Transverse colon (tissue), 4 donors: Measurements from ENCODE around the gene UIMC1. TPM values are rescaled to one million over a fixed set of nuclear protein-coding genes. Genes with fewer than 3 reads are reported as not detected.

ENCODE experiments used
- DNase-seq: peaks from one replicate; pipeline ENCODE4 v3.0.0-alpha.2; 2019
- H3K27ac ChIP-seq, 4 donors: fragments of 200-600 bp; sonication (generic); 2 replicates each; pipeline ENCODE4 v1.5.1; 2016 to 2018; ENCODE audit warnings: inconsistent platforms in 4 of 4
- H3K27me3 ChIP-seq: fragments of 200-600 bp; sonication (generic); 2 replicates; pipeline ENCODE4 v1.5.1; 2017; ENCODE audit warnings: inconsistent platforms
- H3K36me3 ChIP-seq, 4 donors: fragments of 200-600 bp; sonication (generic); 2 replicates each; pipeline ENCODE4 v1.5.1; 2017 to 2019; ENCODE audit warnings: inconsistent platforms in 4 of 4
- H3K4me1 ChIP-seq, 4 donors: fragments of 200-600 bp; sonication (generic); 2 replicates each; pipeline ENCODE4 v1.5.1; 2017 to 2020; ENCODE audit warnings: inconsistent platforms in 4 of 4
- H3K4me3 ChIP-seq, 4 donors: fragments of 200-600 bp; sonication (generic); 1 replicate in 1 of 4; 2 replicates in 3 of 4; pipeline versions ENCODE4 v1.5.1 to v1.6.1; 2017 to 2019; ENCODE audit warnings: inconsistent platforms in 4 of 4
- H3K9me3 ChIP-seq, 2 donors: fragments of 200-600 bp; sonication (generic); 2 replicates each; pipeline ENCODE4 v1.5.1; 2017 to 2019; ENCODE audit warnings: inconsistent platforms in 2 of 2
- EP300 ChIP-seq: sonication (generic); formaldehyde crosslinking; IDR thresholded peaks from one replicate; pipeline ENCODE4 v1.6.1; 2017; ENCODE audit warnings: antibody characterized with exemption, low read depth
- POLR2A ChIP-seq: fragments of 450-650 bp; IDR thresholded peaks from one replicate; pipeline ENCODE4 v1.6.1; 2016; ENCODE audit warnings: antibody characterized with exemption, mild to moderate bottlenecking, moderate library complexity
- POLR2AphosphoS5 ChIP-seq, 3 donors: sonication (generic); formaldehyde crosslinking; IDR thresholded peaks; one replicate each; pipeline ENCODE4 v1.6.1; 2016; ENCODE audit warnings: antibody characterized with exemption in 3 of 3
- WGBS, 2 donors: methylation state at CpG; one replicate each; pipeline ENCODE4 v1.1.5; 2018; ENCODE audit warnings: low coverage in 1 of 2; 5-methylcytosine and 5-hydroxymethylcytosine counted together
- in situ Hi-C, 4 donors: fragments of 200-750 bp; cut with MboI; loops; one replicate each; pipeline versions ENCODE4 v1.15.0 to v1.15.1; 2017; ENCODE audit warnings: low sequenced_read_pairs in 3 of 4, low pct_ligation_motif_present in 1 of 4, low pct_unique_long_range_greater_than_20kb in 1 of 4
- intact Hi-C: fragments of 100-400 bp; cut with DNase I; formaldehyde crosslinking; loops from one replicate; pipeline ENCODE4 v1.15.1; 2023; ENCODE audit warnings: low total_unique reads
- total RNA-seq, 4 donors: library from RNA; depleted of rRNA; stranded (reverse); fragments of >200 nt; gene quantifications; one replicate each; pipeline ENCODE4 v1.1.0, GENCODE V29; 2016
- TF ChIP-seq, protein P1 (sequence below), 5 experiments: fragments of 200-600 bp in 3 of 5; fragments of 450-650 bp in 2 of 5; sonication (generic) in 3 of 5; IDR thresholded peaks; 1 replicate in 2 of 5; 2 replicates in 3 of 5; pipeline ENCODE4 v1.5.1; 2016 to 2017; ENCODE audit warnings: antibody characterized with exemption in 5 of 5, inconsistent platforms in 3 of 5, mild to moderate bottlenecking in 2 of 5, moderate library complexity in 1 of 5

The UIMC1 gene
- total RNA-seq, 4 donors from 2014 or later, result 25.1 to 213 (median 34.6) TPM

DNA sequence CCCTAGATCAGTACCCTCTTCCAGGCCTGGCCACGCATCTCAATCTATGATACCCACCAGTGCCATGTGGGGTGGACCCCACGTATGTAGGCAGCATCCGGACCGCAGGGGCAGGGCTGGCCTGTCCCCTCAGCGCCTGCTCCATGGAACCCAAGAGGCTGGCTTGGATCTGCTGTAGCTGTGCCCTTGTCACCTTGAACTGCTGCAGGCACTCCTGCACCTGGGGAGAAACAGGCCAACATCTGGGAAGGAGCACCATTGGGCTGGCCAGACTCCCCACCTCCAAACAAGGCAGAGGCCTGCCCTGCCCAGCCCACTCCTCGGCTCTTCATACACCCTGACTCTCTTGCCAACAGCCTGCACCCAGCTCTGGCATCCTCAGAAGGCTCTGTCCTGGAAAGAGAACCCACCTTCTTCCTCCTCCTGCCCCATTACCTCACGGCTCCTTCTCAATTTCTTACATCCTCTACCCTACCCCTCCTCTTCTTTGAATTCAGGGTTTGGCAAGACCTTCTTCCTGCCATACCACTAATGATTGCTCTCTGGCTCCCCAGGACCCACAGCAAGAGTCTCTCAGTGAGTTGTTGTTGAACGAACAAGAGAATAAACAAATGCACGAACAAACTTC lies 115.1 kb downstream of the UIMC1 start:
- DNase-seq, result peak; percentile 1
- TF ChIP-seq POLR2A (no peak), EP300 (no peak), POLR2AphosphoS5 (IDR thresholded peaks at IDR 0.05) (no peak)
- TF ChIP-seq, protein P1, sequence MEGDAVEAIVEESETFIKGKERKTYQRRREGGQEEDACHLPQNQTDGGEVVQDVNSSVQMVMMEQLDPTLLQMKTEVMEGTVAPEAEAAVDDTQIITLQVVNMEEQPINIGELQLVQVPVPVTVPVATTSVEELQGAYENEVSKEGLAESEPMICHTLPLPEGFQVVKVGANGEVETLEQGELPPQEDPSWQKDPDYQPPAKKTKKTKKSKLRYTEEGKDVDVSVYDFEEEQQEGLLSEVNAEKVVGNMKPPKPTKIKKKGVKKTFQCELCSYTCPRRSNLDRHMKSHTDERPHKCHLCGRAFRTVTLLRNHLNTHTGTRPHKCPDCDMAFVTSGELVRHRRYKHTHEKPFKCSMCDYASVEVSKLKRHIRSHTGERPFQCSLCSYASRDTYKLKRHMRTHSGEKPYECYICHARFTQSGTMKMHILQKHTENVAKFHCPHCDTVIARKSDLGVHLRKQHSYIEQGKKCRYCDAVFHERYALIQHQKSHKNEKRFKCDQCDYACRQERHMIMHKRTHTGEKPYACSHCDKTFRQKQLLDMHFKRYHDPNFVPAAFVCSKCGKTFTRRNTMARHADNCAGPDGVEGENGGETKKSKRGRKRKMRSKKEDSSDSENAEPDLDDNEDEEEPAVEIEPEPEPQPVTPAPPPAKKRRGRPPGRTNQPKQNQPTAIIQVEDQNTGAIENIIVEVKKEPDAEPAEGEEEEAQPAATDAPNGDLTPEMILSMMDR (IDR thresholded peaks at IDR 0.05), result no peak
- no peak overlapping the region for H3K4me3 ChIP-seq
- 45 to 81% methylated on average over 4 of the region's 9 CpGs for WGBS, 2 donors
- no peaks in the 10 kb centered on the region for H3K4me1 ChIP-seq
- in situ Hi-C loops, result no loop called here
- no peak overlapping the region for H3K27ac ChIP-seq
- intact Hi-C loops, result no loop called here
- H3K9me3 ChIP-seq, result no peaks in the 10 kb centered on the region
- H3K27me3 ChIP-seq, result no peaks in the 10 kb centered on the region
- no peaks in the 10 kb centered on the region for H3K36me3 ChIP-seq

DNA sequence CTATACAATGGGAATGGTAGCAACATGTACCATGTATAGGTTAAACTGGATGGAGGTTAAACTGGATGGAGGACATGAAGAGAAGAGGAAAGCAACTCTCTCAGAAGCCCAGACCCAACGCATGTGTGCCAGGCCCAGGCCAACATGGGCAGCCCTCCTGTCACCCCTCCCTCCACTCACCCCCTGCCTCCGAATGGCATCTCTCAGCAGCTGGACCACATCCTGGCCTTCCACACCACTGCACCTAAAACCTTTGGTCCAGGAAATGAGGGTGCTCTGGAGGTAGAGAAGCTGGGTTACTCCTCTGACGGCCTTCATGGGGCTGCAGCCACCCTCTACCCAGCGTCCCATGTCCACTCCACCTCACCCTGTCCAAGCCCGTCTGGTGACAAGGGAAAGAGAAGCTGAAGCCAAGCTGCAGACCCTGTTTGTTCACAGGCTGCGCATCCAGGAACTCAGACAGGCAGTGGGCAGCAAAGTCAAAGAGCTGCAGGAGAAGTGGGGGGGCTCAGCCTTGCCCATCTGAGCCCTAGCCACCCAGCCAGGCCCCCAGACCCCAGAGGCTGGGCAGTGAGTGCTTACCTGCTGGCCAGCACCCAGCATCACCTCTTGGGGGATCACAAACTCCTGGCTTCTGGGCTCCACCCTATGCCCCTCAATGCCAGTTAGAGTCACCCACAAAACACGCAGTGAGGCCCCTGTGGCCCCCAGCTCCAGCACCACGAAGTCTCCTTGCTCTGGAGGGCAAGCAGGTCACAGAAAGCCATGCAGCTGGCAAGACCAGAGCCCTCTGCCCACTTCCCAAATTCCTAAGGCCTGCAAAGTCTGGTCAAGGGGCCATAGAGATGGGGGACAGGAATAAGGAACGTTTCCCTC lies 115.9 kb downstream of the UIMC1 start:
- TF ChIP-seq, protein P1 (IDR thresholded peaks at IDR 0.05), result no peak
- TF ChIP-seq EP300, result no peak
- no peak for TF ChIP-seq POLR2AphosphoS5 (IDR thresholded peaks at IDR 0.05)
- TF ChIP-seq POLR2A, result no peak
- intact Hi-C loops (no loop called here), in situ Hi-C loops (no loop called here)
- H3K9me3 ChIP-seq, result no peaks in the 10 kb centered on the region
- no peaks in the 10 kb centered on the region for H3K4me1 ChIP-seq
- H3K4me3 ChIP-seq, result no peak overlapping the region
- H3K27ac ChIP-seq, result no peak overlapping the region
- DNase-seq, result peak; percentile 1
- no peaks in the 10 kb centered on the region for H3K36me3 ChIP-seq
- H3K27me3 ChIP-seq, result no peaks in the 10 kb centered on the region
- 70 to 91% methylated on average over 4 to 9 of the region's 9 CpGs for WGBS, 2 donors

DNA sequence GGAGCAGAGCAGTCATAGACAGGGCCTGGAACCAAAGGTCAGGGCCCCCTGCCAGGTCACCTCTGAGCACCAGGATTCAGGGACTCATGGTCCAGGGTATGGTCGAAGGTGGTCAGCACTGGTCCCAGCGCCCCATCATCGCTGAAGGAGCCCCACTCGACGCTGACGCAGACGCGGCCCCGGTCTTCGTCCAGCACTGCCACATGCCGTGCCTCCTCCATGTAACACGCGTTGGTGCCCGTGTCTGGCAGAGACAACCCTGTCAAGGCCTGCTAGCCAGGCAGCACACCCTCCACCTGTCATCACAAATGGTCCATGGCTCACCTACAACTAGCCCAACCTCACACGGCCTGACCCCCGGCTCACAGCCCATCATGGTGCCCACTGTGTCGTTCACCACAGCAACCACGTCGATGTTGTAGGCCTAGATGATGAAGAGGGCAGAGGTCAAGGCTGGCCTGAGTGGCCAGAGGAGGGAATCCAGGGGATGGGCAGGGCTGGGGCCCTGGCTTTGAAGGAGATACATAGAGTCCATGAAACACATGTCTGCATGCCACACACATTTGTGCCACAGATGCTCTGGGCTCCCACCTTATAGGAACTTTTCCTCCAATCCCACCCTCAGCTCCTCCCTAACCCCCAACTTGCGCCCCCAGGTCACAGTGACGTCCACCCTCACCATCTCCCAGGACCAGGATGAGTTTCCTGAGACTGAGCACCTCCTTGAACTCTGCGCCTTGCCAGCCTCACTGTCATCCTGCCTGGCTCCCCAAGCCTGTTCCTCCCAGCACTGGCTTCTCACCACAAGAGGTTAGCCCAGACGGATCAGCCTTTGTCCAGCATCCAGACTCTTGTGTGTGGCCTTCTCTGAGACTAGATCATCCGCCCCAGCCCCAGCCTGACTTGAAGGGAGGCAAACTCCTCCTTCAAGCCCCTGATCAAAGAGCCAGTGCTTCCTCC lies 117.0 kb downstream of the UIMC1 start:
- DNase-seq, result peak; percentile 4
- H3K27me3 ChIP-seq, result no peaks in the 10 kb centered on the region
- TF ChIP-seq, protein P1 (IDR thresholded peaks at IDR 0.05), result no peak
- no peak for TF ChIP-seq POLR2AphosphoS5 (IDR thresholded peaks at IDR 0.05)
- TF ChIP-seq EP300, result no peak
- TF ChIP-seq POLR2A, result no peak

DNA sequence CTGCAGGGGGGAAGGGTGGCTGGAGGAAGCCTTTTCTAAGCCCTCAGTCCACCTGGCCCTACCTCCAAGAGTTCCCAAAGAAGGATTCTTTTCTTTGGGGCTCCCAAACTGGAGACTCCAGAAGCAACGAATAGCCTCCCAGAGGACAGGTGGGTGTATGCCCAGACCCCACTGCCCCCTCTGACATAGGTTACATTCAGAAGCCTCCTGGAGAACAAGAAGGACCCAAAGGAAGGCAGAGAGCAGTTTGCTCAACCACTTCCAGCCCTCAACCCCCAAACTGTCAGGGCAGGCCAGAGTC lies 117.8 kb downstream of the UIMC1 start:
- in situ Hi-C loops (no loop called here), intact Hi-C loops (no loop called here)
- no peak for DNase-seq
- no peaks in the 10 kb centered on the region for H3K36me3 ChIP-seq
- no peaks in the 10 kb centered on the region for H3K9me3 ChIP-seq
- H3K27me3 ChIP-seq, result no peaks in the 10 kb centered on the region
- TF ChIP-seq EP300 (no peak), POLR2AphosphoS5 (IDR thresholded peaks at IDR 0.05) (no peak), POLR2A (no peak)
- TF ChIP-seq, protein P1 (IDR thresholded peaks at IDR 0.05), result no peak
- WGBS, 2 donors, result 89% methylated on average over 1 of the region's 1 CpG; no CpG with 5 or more reads in 1 of the 2 donors
- H3K27ac ChIP-seq, result no peak overlapping the region
- H3K4me3 ChIP-seq, result no peak overlapping the region
- H3K4me1 ChIP-seq, result no peaks in the 10 kb centered on the region

More for the DNA sequence above, 117.0 kb downstream of the UIMC1 start:
- intact Hi-C loops (no loop called here), in situ Hi-C loops (no loop called here)
- 88 to 100% methylated on average over 5 to 24 of the region's 24 CpGs for WGBS, 2 donors
- Histone ChIP-seq H3K36me3 (no peaks in the 10 kb centered on the region), H3K4me3 (no peak overlapping the region), H3K27ac (no peak overlapping the region), H3K4me1 (no peaks in the 10 kb centered on the region), H3K9me3 (no peaks in the 10 kb centered on the region)
